DLD1 (cell line): ENCODE data around the gene CDCA5.

Experiments
- in situ Hi-C: cut with HindIII; loops from 2 replicates; pipeline ENCODE4 v1.10.0; 2017; ENCODE audit warnings: low sequenced_read_pairs

Gene CDCA5, protein sequence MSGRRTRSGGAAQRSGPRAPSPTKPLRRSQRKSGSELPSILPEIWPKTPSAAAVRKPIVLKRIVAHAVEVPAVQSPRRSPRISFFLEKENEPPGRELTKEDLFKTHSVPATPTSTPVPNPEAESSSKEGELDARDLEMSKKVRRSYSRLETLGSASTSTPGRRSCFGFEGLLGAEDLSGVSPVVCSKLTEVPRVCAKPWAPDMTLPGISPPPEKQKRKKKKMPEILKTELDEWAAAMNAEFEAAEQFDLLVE

GRCh38 chr11:65083834-65084597, at the start of gene CDCA5, which contains the start of gene ZFPL1:
CDCA5 (minus strand) TSS chr11:65084040; CDS start chr11:65083978, 62 bp downstream.
ZFPL1 (plus strand) TSS chr11:65084222; CDS start chr11:65084699, 477 bp downstream.
- in situ Hi-C loops = no loop called here

GRCh38 chr11:65132988-65133700, 49.3 kb upstream of the CDCA5 start:
- in situ Hi-C loops = no loop called here

GRCh38 chr11:65132238-65132987, 48.6 kb upstream of the CDCA5 start:
- in situ Hi-C loops = no loop called here

- in situ Hi-C loops = no loop called here
Observed at GRCh38 chr11:65131895-65132237, 48.0 kb upstream of the CDCA5 start.

GRCh38 chr11:65131417-65131776, 47.6 kb upstream of the CDCA5 start:
- in situ Hi-C loops = no loop called here

DNA sequence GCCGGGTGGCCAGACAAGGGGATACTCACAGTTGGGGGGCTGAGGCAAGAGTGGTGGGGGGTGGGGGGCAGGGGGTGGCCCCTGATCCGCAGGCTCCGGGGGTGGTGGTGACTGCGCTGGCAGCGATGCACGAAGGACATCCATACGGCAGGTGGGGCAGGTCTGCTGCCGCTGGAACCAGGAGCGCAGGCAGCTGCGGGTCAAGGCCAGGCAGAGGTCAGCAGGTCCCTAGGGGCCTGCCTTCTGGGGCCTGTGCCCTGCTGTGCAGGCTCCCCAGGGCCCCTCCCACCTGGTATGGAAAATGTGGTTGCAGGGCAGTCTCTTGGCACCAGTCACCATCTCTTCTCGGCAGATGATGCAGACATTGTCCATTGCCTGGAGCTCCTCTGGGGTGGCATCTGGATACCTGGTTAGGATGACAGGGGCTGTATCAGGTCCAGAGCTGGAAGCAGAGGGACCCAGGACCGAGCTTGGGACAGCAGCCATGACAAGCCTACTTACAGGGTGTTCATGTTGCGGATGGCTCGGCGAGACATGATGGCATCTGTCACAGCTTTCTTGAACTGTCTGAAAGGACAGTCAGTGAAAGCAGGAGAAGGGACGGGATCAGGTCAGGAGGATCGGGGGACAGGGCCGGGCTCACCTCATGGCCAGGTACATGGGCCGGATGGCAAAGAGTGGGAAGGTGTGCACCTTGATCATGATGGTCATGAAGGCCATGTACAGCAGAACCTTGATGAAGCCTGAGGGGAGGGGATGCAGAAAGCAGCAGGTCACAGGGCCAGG, 47.0 kb upstream of the CDCA5 start:
- in situ Hi-C loops = no loop called here

- in situ Hi-C loops = no loop called here
Observed at GRCh38 chr11:65129649-65130441, 46.0 kb upstream of the CDCA5 start.

GRCh38 chr11:65128182-65129145, 44.6 kb upstream of the CDCA5 start:
- in situ Hi-C loops = no loop called here

DNA sequence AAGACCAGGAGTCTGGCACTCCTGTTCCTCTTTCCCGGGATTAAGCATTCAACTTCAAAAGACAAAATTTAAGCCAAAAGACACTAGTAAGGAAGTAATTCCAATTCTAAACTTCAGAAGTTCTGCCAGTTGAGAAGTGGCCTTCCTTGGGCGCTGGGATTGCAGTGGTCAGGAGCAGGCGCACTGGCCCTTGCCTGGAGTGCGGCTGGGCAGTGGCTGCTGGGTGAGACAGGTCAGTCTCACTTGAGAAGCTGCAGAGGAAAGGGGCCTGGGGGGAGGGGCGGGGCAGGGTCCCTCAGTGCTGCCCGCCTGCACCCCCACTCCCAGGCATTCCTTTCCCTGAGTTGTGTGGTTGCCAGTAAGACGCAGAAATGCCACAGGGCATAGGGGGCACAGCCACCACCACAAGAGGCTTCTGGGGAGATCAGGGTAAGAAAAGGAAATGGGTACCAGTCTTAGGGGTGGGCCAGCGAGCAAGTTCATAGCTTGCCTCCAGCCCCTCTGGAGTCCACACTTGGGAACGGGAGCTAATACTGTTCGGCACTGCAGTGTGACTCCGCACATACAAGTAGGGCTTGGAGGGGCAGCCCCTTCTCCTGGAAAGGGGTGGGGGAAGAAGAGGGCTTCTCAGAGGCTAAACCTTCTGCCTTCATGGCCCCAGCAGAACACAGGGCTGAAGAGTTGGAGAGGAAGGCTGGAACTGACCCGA, 43.8 kb upstream of the CDCA5 start:
- in situ Hi-C loops = no loop called here

DNA sequence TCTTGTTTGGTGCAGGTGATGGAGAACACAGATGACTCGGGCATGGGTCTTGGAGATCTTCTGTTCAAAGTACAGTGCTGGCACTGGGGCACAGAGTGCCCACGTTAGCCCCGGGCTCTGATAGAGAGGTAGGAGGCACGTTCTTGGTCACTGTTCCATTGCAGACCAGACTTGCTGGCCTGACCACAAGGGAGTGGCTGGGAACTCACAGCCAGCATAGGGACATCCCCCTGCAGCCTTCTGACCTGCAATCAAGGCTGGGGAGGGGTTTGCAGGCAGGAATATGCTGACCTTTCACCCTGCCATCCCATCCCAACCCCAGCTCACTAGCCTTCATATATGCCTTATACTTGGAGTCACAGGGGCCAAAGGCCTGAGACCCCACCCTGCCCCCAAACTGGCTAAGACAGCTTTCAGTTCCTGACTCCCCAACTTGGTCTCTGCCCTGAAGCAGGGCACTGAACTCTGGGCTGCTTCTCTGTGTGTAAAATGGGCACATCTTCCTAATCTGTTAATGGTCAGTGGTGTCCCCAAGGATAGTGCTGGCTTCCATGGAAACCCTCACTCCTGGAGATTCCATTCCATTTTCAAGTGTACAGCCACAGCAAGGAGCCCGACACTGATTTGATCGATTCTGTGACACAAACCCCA, 42.9 kb upstream of the CDCA5 start:
- in situ Hi-C loops = no loop called here

GRCh38 chr11:65125197-65126056, 41.6 kb upstream of the CDCA5 start:
- in situ Hi-C loops = no loop called here

DNA sequence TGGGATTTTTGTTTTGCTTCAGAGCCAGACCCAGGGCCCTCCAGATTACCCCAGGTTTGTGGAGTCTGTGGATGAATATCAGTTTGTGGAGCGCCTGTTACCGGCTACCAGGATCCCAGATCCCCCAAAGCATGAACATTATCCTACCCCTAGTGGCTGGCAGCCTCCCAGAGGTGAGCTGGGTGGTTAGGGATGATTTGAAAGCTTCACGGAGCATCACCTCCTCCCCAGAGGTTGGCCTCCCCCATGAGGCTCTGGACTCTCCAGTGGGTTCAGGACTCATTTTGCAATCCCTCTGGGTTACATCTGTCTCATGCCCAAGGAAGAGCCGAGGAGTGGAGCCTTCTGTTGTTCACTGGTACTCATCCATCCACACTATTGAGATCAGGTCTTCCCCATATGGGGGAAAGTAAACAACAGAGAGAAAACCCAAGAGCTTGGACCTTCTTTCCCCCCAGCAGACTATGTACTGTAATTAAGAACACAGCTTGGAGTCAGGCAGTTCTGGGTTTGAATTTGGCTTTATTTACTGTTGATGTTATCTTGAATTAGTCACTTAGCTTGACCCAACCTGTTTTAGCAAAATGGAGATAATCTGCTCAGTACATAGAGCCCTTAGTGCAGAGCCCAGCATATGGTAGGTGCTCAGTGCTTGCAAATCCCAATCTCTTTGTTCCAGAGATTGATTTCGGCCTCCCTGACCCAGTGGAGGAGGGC, 40.8 kb upstream of the CDCA5 start:
- in situ Hi-C loops = no loop called here

DNA sequence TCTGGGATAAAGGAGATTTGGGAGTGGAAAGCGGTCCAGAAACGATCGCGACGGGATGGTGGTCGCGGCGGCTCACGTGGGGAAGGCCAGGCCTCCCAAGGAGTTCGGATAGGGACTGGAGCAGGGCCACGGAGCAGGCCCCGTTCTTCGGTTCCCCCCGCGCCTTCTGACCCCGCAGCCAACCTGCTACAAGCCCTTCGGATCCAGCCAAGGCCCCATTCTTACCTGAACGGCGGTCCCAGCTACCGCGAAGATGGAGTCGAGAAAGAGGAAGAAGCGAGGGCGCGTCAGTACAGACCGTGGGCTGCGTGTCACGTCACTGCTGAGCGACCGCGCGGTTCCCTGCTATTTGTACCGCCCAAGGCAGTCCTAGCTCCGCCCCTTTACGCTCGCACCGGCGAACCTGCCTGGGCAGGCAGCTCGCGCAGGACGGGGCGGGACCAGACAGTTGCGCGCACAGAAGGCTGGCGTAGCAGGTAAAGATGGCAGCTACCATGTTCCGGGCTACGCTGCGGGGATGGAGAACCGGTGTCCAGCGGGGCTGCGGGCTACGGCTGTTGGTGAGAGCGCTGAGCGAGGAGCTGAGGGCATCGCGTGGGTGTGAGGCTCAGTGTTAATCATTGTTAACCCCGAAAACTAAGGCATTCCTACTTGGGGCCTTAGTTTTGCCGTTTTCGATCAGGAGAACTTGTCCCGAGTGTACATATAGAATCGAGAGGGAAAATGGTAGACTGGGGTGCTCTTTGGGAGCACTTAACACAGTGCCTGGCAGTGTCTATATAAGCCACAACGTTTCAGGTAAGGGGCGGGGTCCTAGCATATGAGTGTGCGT, 38.2 kb upstream of the CDCA5 start, which contains the start of the genes FAU and MRPL49:
TSS of gene FAU (minus strand) at position 270 of the 832 bp plus-strand sequence. CDS start 321 bp downstream, outside the sequence.
TSS of gene MRPL49 (plus strand) at position 457 of the 832 bp plus-strand sequence. CDS start at position 483, 26 bp downstream.
- in situ Hi-C loops = no loop called here

GRCh38 chr11:65121447-65121864, 37.6 kb upstream of the CDCA5 start:
- in situ Hi-C loops = no loop called here

DNA sequence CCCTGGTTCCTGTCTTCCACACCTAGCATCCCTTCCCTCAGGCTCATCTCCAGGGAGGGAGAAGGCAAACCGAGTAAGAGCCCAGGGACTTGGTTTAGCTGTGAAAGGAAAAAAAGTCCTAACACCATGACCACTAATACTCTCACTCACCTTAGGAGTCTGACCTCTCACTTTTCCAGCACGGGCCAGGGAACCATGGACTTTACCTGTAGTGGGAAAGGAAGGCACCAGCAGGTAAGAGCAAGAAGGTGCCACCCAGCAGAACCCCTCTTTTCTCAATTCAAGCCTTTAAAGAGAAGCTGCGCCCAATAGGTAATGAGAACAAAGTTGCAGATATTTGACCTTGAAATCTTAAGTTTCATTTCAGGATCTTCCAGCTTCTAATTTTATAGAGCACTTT, 37.0 kb upstream of the CDCA5 start:
- in situ Hi-C loops = no loop called here
